ENCODE data around the gene MYO10. TPM values are rescaled to one million over a fixed set of nuclear protein-coding genes. Genes with fewer than 3 reads are reported as not detected.
"Not testable (repeated sequence)": the region's sequence is repeated elsewhere in the genome, so short reads cannot be mapped to it uniquely, and the experiment has no call there.

The MYO10 gene
- total RNA-seq, 1 donor from 2014 or later: 23.1 TPM

DNA sequence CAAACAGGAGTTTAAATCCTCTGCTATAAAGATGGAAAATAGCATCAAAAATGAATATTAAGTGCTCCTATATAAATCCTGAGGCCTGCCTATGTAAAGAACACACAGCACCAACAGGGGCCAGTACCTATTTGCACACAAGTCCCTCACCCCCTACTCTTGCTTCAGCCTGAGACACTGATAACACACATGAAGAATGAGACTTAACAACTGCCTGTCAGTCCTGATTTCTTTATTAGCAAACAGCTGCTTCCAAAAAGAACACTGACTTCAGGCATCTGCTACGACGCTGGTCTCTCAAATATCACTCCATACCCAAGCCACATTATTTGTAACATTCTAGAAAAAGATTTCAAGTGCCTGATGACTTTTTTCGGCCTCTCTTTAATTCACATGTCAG, 55.5 kb downstream of the MYO10 start:
- peaks cover 3% of the 10 kb centered on the region for H3K27me3 Mint-ChIP-seq (ENCODE audit: unreplicated experiment)

DNA sequence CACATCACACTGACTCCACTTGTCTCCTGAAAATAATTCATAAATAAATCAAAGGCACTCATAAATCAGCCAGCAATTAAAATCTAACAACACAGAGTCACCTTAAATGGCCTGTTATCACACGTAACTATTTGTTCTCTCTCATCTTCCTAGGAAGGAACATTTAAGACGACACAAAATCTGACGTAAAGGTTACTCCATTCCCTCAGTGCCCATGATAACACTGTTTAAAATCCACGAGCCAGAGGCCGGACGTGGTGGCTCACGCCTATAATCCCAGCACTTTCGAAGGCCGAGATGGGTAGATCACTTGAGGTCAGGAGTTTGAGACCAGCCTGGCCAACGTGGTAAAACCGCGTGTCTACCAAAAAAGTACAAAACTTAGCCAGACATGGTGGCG, 56.4 kb downstream of the MYO10 start:
- DNase-seq: no peak
- Mint-ChIP-seq H3K27me3 (ENCODE audit: unreplicated experiment) (peaks cover 6% of the 10 kb centered on the region), H3K27ac (ENCODE audit: unreplicated experiment) (no peak overlapping the region), H3K36me3 (ENCODE audit: unreplicated experiment) (peaks cover 10% of the 10 kb centered on the region), H3K4me3 (ENCODE audit: unreplicated experiment) (no peak overlapping the region), H3K4me1 (ENCODE audit: low read depth, unreplicated experiment) (peaks cover 10% of the 10 kb centered on the region), H3K9me3 (ENCODE audit: unreplicated experiment) (no peaks in the 10 kb centered on the region)
- TF ChIP-seq, protein P1, sequence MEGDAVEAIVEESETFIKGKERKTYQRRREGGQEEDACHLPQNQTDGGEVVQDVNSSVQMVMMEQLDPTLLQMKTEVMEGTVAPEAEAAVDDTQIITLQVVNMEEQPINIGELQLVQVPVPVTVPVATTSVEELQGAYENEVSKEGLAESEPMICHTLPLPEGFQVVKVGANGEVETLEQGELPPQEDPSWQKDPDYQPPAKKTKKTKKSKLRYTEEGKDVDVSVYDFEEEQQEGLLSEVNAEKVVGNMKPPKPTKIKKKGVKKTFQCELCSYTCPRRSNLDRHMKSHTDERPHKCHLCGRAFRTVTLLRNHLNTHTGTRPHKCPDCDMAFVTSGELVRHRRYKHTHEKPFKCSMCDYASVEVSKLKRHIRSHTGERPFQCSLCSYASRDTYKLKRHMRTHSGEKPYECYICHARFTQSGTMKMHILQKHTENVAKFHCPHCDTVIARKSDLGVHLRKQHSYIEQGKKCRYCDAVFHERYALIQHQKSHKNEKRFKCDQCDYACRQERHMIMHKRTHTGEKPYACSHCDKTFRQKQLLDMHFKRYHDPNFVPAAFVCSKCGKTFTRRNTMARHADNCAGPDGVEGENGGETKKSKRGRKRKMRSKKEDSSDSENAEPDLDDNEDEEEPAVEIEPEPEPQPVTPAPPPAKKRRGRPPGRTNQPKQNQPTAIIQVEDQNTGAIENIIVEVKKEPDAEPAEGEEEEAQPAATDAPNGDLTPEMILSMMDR (IDR thresholded peaks at IDR 0.05; ENCODE audit: partially characterized antibody, unreplicated experiment): no peak

More for the DNA sequence above, 55.5 kb downstream of the MYO10 start:
- no peak overlapping the region for H3K27ac Mint-ChIP-seq (ENCODE audit: unreplicated experiment)
- TF ChIP-seq, protein P1 (IDR thresholded peaks at IDR 0.05; ENCODE audit: partially characterized antibody, unreplicated experiment): no peak
- no peaks in the 10 kb centered on the region for H3K9me3 Mint-ChIP-seq (ENCODE audit: unreplicated experiment)
- no peak overlapping the region for H3K4me3 Mint-ChIP-seq (ENCODE audit: unreplicated experiment)
- peaks cover 1% of the 10 kb centered on the region for H3K36me3 Mint-ChIP-seq (ENCODE audit: unreplicated experiment)
- DNase-seq: no peak
- peaks cover 10% of the 10 kb centered on the region for H3K4me1 Mint-ChIP-seq (ENCODE audit: low read depth, unreplicated experiment)

DNA sequence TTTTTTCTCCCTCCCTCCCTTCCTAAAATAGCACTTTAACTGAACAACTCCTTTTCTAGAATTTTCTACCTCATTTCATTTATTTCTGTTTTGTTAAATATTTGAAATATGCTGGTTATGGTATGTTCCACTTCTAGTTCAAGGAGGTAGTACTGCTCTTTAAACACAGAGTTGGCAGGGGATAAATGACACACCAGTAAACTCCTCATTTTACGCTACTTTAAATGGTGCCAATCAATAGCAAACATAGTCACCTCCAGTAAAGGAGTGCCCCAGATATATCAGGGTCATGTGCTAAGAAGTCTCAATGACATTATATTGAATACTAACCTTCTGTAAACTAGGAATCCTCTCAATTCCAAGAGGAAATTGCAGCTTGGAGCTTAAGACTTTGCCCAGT, 56.9 kb downstream of the MYO10 start:
- H3K9me3 Mint-ChIP-seq (ENCODE audit: unreplicated experiment): peaks cover 3% of the 10 kb centered on the region
- H3K27ac Mint-ChIP-seq (ENCODE audit: unreplicated experiment): no peak overlapping the region
- no peak overlapping the region for H3K4me3 Mint-ChIP-seq (ENCODE audit: unreplicated experiment)
- peaks cover 10% of the 10 kb centered on the region for H3K4me1 Mint-ChIP-seq (ENCODE audit: low read depth, unreplicated experiment)
- TF ChIP-seq, protein P1 (IDR thresholded peaks at IDR 0.05; ENCODE audit: partially characterized antibody, unreplicated experiment): no peak
- peaks cover 6% of the 10 kb centered on the region for H3K27me3 Mint-ChIP-seq (ENCODE audit: unreplicated experiment)
- no peak for DNase-seq
- peaks cover 14% of the 10 kb centered on the region for H3K36me3 Mint-ChIP-seq (ENCODE audit: unreplicated experiment)

DNA sequence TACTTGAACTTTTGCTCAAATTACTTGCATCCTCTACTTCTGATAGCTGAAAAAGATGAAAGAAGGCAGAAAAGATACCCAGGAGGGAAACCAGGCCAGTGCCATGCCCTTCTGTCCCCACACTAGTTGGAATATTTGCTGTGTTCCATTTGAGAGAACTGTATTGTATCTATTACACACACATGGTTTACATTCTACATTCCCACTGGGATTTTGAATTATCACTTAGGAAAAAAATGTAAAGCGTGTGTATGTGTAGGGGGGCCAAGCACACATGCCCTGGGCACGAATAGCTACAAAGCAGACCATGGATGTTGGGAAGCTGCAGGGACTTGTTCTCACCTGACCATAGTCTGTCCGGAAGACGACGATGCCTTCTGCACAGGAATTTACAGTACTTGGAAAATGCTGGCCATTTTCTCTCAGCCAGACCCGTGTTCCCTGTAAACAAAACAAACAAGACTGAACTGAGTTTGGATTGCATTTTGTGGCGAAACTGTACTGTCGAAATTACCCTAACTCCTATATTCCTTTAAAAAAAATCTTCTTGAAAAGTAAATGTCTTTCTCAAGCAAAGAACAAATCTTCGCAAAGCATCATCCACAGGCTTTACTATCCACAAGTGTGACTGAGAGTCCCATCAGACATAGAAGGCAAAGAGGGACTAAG, 58.7 kb downstream of the MYO10 start:
- DNase-seq: no peak
- Mint-ChIP-seq H3K27me3 (ENCODE audit: unreplicated experiment) (peaks cover 6% of the 10 kb centered on the region), H3K36me3 (ENCODE audit: unreplicated experiment) (peaks cover 21% of the 10 kb centered on the region), H3K27ac (ENCODE audit: unreplicated experiment) (no peak overlapping the region), H3K9me3 (ENCODE audit: unreplicated experiment) (peaks cover 4% of the 10 kb centered on the region), H3K4me3 (ENCODE audit: unreplicated experiment) (no peak overlapping the region), H3K4me1 (ENCODE audit: low read depth, unreplicated experiment) (peaks cover 8% of the 10 kb centered on the region)
- TF ChIP-seq, protein P1 (IDR thresholded peaks at IDR 0.05; ENCODE audit: partially characterized antibody, unreplicated experiment): no peak

DNA sequence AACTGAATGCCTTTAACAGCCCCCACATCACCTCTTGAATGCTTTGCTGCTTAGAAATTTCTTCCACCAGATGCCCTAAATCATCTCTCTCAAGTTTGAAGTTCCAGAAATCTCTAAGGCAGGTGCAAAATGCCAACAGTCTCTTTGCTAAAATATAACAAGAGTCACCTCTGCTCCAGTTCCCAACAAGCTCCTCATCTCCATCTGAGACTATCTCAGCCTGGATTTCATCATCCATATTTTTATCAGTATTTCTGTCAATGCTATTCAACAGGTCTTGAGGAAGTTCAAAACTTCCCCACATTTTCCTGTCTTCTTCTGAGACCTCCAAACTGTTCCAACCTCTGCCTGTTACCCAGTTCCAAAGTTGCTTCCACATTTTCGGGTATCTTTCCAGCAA, 61.7 kb downstream of the MYO10 start:
- not testable (repeated sequence) for H3K4me1 Mint-ChIP-seq (ENCODE audit: low read depth, unreplicated experiment); DNase-seq; H3K4me3 Mint-ChIP-seq (ENCODE audit: unreplicated experiment); H3K9me3 Mint-ChIP-seq (ENCODE audit: unreplicated experiment); H3K27ac Mint-ChIP-seq (ENCODE audit: unreplicated experiment); H3K27me3 Mint-ChIP-seq (ENCODE audit: unreplicated experiment)
- H3K36me3 Mint-ChIP-seq (ENCODE audit: unreplicated experiment): peaks cover 31% of the 10 kb centered on the region

Measured in glutamatergic neuron (in vitro differentiated cells).